GM21381 (cell line): Measurements from ENCODE around the gene RAMP1.
"Not testable (repeated sequence)": the region's sequence is repeated elsewhere in the genome, so short reads cannot be mapped to it uniquely, and the experiment has no call there.

Experiments
- ATAC-seq: cut with Tn5 transposase; IDR thresholded peaks from one replicate; pipeline ENCODE4 v1.9.1; 2021; ENCODE audit warnings: mild to moderate bottlenecking, moderate library complexity; ENCODE audit not compliant: unreplicated experiment

The RAMP1 gene

GRCh38 chr2:237942513-237942899 is 83.1 kb downstream of the RAMP1 start:
- ATAC-seq: no peak

- no peak for ATAC-seq
Measured at GRCh38 chr2:237943395-237944094, 84.1 kb downstream of the RAMP1 start.

GRCh38 chr2:237944302-237944701 is 84.9 kb downstream of the RAMP1 start:
- ATAC-seq: no peak

- no peak for ATAC-seq
Measured at GRCh38 chr2:237946423-237946822, 87.0 kb downstream of the RAMP1 start.

- ATAC-seq: not testable (repeated sequence)
Measured at GRCh38 chr2:237951354-237951753, 91.9 kb downstream of the RAMP1 start.

- ATAC-seq: no peak
Measured at GRCh38 chr2:237951878-237952277, 92.5 kb downstream of the RAMP1 start.

GRCh38 chr2:237952851-237953250 is 93.4 kb downstream of the RAMP1 start:
- ATAC-seq: no peak

- ATAC-seq: no peak
Measured at GRCh38 chr2:237955640-237956401, 96.4 kb downstream of the RAMP1 start.

GRCh38 chr2:237956402-237956736 is 96.9 kb downstream of the RAMP1 start:
- no peak for ATAC-seq

- ATAC-seq: no peak
Measured at GRCh38 chr2:237961637-237962036, 102.2 kb downstream of the RAMP1 start.
